ENCODE results near the gene UBR4.

The UBR4 gene

DNA sequence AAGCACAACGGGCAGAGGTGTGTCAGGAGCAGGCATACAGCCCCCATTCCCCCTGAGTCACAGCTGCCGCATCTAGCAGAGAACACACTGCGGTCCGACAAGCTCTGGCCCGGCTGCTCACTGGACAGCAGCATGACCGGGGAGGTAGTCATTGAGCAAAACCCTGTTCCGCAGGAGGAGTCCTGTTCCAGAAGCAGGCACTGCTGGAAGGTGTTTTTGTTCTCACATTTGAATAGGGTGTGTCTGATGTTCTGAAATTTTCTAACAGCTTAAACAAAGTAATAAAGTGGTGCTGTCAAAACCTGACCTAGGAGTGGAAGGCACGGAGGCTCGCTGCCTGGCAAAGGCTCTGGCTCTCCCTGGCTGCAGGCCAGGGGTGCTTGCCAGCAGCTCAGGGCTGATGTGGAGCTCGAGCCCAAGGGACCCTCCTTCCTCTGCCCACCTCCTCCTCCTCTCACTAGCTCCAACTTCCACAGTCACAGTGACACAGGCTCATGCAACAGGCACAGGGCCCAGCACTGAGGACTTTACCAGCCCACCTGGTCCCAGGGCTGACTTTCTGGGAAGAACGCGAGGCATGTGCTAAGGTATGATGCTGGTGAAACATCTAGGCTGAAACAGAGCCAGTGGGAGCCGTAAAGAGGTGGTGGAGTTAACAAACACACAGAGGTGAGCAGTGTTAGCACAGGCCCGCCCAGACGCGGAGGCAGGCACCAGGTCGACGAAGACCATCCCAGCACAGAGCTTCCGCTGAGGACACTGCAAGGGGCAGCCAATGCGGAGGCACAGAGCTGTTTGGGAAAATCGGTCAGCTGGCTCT, 135.0 kb downstream of the UBR4 start:
- no peak overlapping the region for H2AFZ ChIP-seq
- H3K36me3 ChIP-seq (ENCODE audit: control insufficient read depth, insufficient read depth, low read length) = no peaks in the 10 kb centered on the region
- H3K27me3 ChIP-seq (ENCODE audit: control insufficient read depth, insufficient read depth, low read length) = no peaks in the 10 kb centered on the region
- H3K4me3 ChIP-seq (ENCODE audit: low read depth, low read length) = no peak overlapping the region
- TF ChIP-seq, protein P1, sequence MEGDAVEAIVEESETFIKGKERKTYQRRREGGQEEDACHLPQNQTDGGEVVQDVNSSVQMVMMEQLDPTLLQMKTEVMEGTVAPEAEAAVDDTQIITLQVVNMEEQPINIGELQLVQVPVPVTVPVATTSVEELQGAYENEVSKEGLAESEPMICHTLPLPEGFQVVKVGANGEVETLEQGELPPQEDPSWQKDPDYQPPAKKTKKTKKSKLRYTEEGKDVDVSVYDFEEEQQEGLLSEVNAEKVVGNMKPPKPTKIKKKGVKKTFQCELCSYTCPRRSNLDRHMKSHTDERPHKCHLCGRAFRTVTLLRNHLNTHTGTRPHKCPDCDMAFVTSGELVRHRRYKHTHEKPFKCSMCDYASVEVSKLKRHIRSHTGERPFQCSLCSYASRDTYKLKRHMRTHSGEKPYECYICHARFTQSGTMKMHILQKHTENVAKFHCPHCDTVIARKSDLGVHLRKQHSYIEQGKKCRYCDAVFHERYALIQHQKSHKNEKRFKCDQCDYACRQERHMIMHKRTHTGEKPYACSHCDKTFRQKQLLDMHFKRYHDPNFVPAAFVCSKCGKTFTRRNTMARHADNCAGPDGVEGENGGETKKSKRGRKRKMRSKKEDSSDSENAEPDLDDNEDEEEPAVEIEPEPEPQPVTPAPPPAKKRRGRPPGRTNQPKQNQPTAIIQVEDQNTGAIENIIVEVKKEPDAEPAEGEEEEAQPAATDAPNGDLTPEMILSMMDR (IDR thresholded peaks at IDR 0.05) = no peak
- no peaks in the 10 kb centered on the region for H3K9me3 ChIP-seq (ENCODE audit: control insufficient read depth, low read length)
- no peak overlapping the region for H3K9ac ChIP-seq
- H3K79me2 ChIP-seq = no peaks in the 10 kb centered on the region
- H3K4me2 ChIP-seq (ENCODE audit: low read length) = no peak overlapping the region
- no peak overlapping the region for H3K27ac ChIP-seq
- no peaks in the 10 kb centered on the region for H3K4me1 ChIP-seq

DNA sequence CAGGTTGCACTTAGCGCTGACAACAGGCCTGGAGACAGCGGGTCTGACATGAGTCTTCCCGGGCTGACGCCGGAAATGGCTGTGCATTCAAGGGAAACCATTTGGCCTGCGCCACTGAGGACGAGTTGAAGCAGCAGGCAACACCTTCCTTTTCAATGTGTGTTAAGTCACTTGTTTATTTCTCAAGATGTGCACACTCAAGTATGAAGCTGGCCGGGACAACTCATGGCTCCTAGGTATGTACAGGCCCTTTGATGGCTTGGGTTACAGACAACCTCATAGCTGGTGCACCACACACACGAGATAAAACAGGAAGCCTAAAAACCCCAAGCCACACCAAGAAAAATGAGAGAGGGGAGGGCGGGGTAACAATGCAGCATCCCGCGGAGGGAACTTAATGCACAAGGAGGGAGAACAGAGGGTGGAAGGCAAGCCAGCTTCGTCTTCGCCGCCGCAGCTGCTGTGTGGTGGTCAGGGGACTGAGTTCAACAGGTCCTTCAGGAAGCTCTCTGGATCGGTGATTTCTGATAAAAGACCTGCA, 135.6 kb downstream of the UBR4 start:
- H3K9ac ChIP-seq = no peak overlapping the region
- no peaks in the 10 kb centered on the region for H3K36me3 ChIP-seq (ENCODE audit: control insufficient read depth, insufficient read depth, low read length)
- TF ChIP-seq, protein P1 (IDR thresholded peaks at IDR 0.05) = no peak
- H3K79me2 ChIP-seq = no peaks in the 10 kb centered on the region
- no peaks in the 10 kb centered on the region for H3K9me3 ChIP-seq (ENCODE audit: control insufficient read depth, low read length)
- H3K27me3 ChIP-seq (ENCODE audit: control insufficient read depth, insufficient read depth, low read length) = no peaks in the 10 kb centered on the region
- no peak overlapping the region for H3K27ac ChIP-seq
- no peak overlapping the region for H3K4me2 ChIP-seq (ENCODE audit: low read length)
- no peak overlapping the region for H3K4me3 ChIP-seq (ENCODE audit: low read depth, low read length)
- H3K4me1 ChIP-seq = no peaks in the 10 kb centered on the region
- H2AFZ ChIP-seq = no peak overlapping the region

DNA sequence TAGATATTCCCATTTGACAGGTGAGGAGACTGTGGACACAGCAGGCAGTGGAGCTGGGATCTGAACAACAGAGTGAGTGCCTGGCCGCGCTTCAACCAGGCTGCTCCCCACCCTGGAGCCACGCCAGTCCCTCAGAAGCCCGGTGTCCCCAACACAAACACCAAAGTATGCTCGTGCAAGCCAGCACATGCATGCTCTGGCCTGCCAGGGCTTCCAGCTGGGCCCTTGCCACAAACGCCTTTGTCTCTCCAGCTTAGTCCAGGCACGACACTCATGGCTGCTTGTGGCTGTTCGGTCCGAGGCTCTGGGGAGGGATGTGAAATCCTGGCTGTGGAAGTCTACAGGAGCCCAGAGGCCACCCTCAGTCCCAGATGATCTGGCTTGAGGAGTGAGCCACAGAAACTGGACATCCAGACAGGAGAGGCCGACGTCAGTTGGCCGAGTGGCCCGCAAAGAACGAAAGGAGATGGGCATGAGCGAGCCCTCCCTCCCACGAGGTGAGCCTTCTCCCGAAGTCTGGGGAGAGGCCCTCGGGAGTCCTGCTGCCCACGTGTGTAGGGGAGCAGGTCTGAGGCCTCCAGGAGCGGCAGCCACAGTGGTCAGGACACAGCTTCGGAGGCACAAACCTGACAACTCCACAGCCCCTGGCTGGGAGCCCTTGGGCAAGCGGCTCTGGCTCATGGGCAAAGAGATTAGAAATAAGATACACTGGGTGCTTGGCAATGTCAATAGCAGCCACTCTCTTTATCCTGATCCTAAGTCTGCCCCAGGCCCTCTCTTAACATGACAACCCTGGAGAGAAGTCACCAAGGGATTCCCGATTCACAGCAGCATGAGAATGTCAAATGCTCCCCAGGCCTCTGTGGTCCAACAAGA, 136.5 kb downstream of the UBR4 start:
- H3K27me3 ChIP-seq (ENCODE audit: control insufficient read depth, insufficient read depth, low read length) = no peaks in the 10 kb centered on the region
- no peak overlapping the region for H3K4me3 ChIP-seq (ENCODE audit: low read depth, low read length)
- no peaks in the 10 kb centered on the region for H3K4me1 ChIP-seq
- no peak overlapping the region for H3K27ac ChIP-seq
- H3K9me3 ChIP-seq (ENCODE audit: control insufficient read depth, low read length) = no peaks in the 10 kb centered on the region
- no peaks in the 10 kb centered on the region for H3K79me2 ChIP-seq
- no peak overlapping the region for H3K9ac ChIP-seq
- no peak overlapping the region for H3K4me2 ChIP-seq (ENCODE audit: low read length)
- no peaks in the 10 kb centered on the region for H3K36me3 ChIP-seq (ENCODE audit: control insufficient read depth, insufficient read depth, low read length)
- TF ChIP-seq, protein P1 (IDR thresholded peaks at IDR 0.05) = no peak
- no peak overlapping the region for H2AFZ ChIP-seq

DNA sequence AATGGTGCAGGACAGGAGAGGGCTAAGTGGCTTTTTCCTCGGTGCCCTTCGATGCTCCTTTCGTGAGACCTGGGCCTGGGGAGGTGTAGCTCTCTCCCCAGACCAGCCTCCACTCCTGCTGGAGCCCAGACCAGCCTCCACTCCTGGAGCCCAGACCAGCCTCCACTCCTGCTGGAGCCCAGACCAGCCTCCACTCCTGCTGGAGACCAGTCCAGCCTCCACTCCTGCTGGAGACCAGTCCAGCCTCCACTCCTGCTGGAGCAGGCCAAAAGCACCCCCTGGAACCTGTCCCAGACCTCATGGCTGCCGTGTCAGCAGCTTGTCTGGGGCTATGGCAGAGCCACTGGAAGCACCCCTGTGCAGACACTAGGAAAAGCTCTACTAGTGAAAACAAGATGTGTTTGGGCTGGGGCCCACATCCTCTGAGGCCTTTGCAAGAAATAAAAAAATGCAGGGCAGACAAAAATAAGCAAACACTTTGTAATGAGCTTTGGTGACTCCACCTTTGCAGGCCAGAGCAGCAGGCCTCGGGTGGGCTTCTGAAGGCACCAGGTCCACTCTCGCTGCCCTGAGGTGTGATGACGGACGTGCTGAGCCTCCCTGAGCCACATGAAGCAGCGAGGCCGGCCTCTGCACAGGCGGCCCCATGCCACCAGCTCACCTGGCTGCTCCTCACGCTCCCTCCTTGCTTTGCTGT, 137.6 kb downstream of the UBR4 start:
- H2AFZ ChIP-seq = no peak overlapping the region
- H3K9ac ChIP-seq = no peak overlapping the region
- H3K36me3 ChIP-seq (ENCODE audit: control insufficient read depth, insufficient read depth, low read length) = no peaks in the 10 kb centered on the region

More for the DNA sequence above, 137.6 kb downstream of the UBR4 start:
- no peaks in the 10 kb centered on the region for H3K4me1 ChIP-seq
- H3K27me3 ChIP-seq (ENCODE audit: control insufficient read depth, insufficient read depth, low read length) = no peaks in the 10 kb centered on the region
- H3K27ac ChIP-seq = no peak overlapping the region
- TF ChIP-seq, protein P1 (IDR thresholded peaks at IDR 0.05) = no peak
- H3K4me2 ChIP-seq (ENCODE audit: low read length) = no peak overlapping the region
- H3K79me2 ChIP-seq = no peaks in the 10 kb centered on the region
- H3K9me3 ChIP-seq (ENCODE audit: control insufficient read depth, low read length) = no peaks in the 10 kb centered on the region
- H3K4me3 ChIP-seq (ENCODE audit: low read depth, low read length) = no peak overlapping the region
